Uterus (tissue), 4 donors: ENCODE results near the gene PCDHGA1. TPM values are rescaled to one million over a fixed set of nuclear protein-coding genes. Genes with fewer than 3 reads are reported as not detected.

Experiments
- DNase-seq, 2 donors: peaks; one replicate each; pipeline ENCODE4 v3.0.0-alpha.2; 2019 to 2020
- H3K27ac ChIP-seq, 2 donors: fragments of 200-600 bp; sonication (generic); 1 replicate in 1 of 2; 2 replicates in 1 of 2; pipeline ENCODE4 v1.5.1; 2016 to 2018
- H3K27me3 ChIP-seq, 2 donors: fragments of 200-600 bp; sonication (generic); one replicate each; pipeline ENCODE4 v1.5.1; 2018 to 2019; ENCODE audit warnings: control low read depth in 1 of 2
- H3K36me3 ChIP-seq, 2 donors: fragments of 200-600 bp; sonication (generic); one replicate each; pipeline ENCODE4 v1.5.1; 2019; ENCODE audit warnings: control low read depth in 1 of 2
- H3K4me1 ChIP-seq, 2 donors: fragments of 200-600 bp; sonication (generic); one replicate each; pipeline ENCODE4 v1.5.1; 2018 to 2019; ENCODE audit warnings: control low read depth in 1 of 2
- H3K4me3 ChIP-seq, 2 donors: fragments of 200-600 bp; sonication (generic); 1 replicate in 1 of 2; 2 replicates in 1 of 2; pipeline ENCODE4 v1.5.1; 2018 to 2019; ENCODE audit warnings: mild to moderate bottlenecking in 1 of 2
- H3K9me3 ChIP-seq, 2 donors: fragments of 200-600 bp; sonication (generic); one replicate each; pipeline ENCODE4 v1.5.1; 2019; ENCODE audit warnings: control low read depth in 1 of 2
- CTCF ChIP-seq, 4 experiments: fragments of 200-600 bp in 2 of 4; fragments of 450-650 bp in 2 of 4; sonication (generic) in 2 of 4; IDR thresholded peaks; one replicate each; pipeline ENCODE4 v1.5.1; 2016 to 2019; ENCODE audit warnings: antibody characterized with exemption in 4 of 4, mild to moderate bottlenecking in 2 of 4, moderate library complexity in 1 of 4
- POLR2A ChIP-seq, 2 donors: fragments of 450-650 bp; IDR thresholded peaks; one replicate each; pipeline ENCODE4 v1.6.1; 2016; ENCODE audit warnings: antibody characterized with exemption in 2 of 2, mild to moderate bottlenecking in 1 of 2, moderate library complexity in 1 of 2
- intact Hi-C: fragments of 100-400 bp; cut with DNase I; formaldehyde crosslinking; loops from one replicate; pipeline ENCODE4 v1.15.1; 2023; ENCODE audit warnings: low total_unique reads
- total RNA-seq, 4 donors: library from RNA; depleted of rRNA in 3 of 4; stranded (reverse); fragments of >200 nt in 3 of 4; gene quantifications; one replicate each; pipeline versions ENCODE4 v1.1.0 to v1.2.4, GENCODE V29; 2014 to 2023
- donor health status: DM: yes; HTN: yes; CAD: no.

The PCDHGA1 gene
- total RNA-seq, 4 donors from 2014 or later, result under 0.01 to 3.3 (median 1.5) TPM

GRCh38 chr5:141477815-141478214 is 147.5 kb downstream of the PCDHGA1 start:
- Histone ChIP-seq H3K27ac (peak overlapping the region; percentile 90 to 92), H3K4me3 (peak overlapping the region; percentile 54 to 55)
- TF ChIP-seq CTCF (IDR thresholded peaks at IDR 0.05) (no peak), POLR2A (IDR thresholded peaks at IDR 0.05) (no peak)

GRCh38 chr5:141478321-141478945 is 148.1 kb downstream of the PCDHGA1 start:
- Histone ChIP-seq H3K4me1 (peaks cover 15 to 24% of the 10 kb centered on the region in 2 donors), H3K27ac (peak overlapping the region in 1 of 2 donors; percentile 92), H3K36me3 (no peaks in the 10 kb centered on the region), H3K4me3 (peak overlapping the region; percentile 54 to 55), H3K9me3 (no peaks in the 10 kb centered on the region), H3K27me3 (no peaks in the 10 kb centered on the region)
- TF ChIP-seq POLR2A (IDR thresholded peaks at IDR 0.05), result no peak
- TF ChIP-seq CTCF (IDR thresholded peaks at IDR 0.05), result no peak
- DNase-seq, result peak in 1 of 2 donors; percentile 41
- intact Hi-C loops, result loop anchor here (10.0 kb wide), 1 partner anchor 46 kb away; no protein-coding TSS in a partner anchor

More at GRCh38 chr5:141477815-141478214, 147.5 kb downstream of the PCDHGA1 start:
- no peaks in the 10 kb centered on the region for H3K36me3 ChIP-seq
- no peak for DNase-seq
- intact Hi-C loops, result loop anchor here (10.0 kb wide), 1 partner anchor 47 kb away; no protein-coding TSS in a partner anchor
- H3K9me3 ChIP-seq, result no peaks in the 10 kb centered on the region
- H3K4me1 ChIP-seq, result peaks cover 15 to 24% of the 10 kb centered on the region in 2 donors
- no peaks in the 10 kb centered on the region for H3K27me3 ChIP-seq

- H3K4me1 ChIP-seq, result peaks cover 15 to 24% of the 10 kb centered on the region in 2 donors
- intact Hi-C loops, result loop anchor here (10.0 kb wide), 1 partner anchor 45 kb away; no protein-coding TSS in a partner anchor
- no peaks in the 10 kb centered on the region for H3K9me3 ChIP-seq
- no peaks in the 10 kb centered on the region for H3K36me3 ChIP-seq
- H3K27me3 ChIP-seq, result no peaks in the 10 kb centered on the region
- no peak for DNase-seq
- peak overlapping the region in 1 of 2 donors; percentile 10 for H3K4me3 ChIP-seq
- TF ChIP-seq CTCF (IDR thresholded peaks at IDR 0.05) (no peak), POLR2A (IDR thresholded peaks at IDR 0.05) (no peak)
- H3K27ac ChIP-seq, result no peak overlapping the region
Measured at GRCh38 chr5:141479776-141480175, 149.5 kb downstream of the PCDHGA1 start.

GRCh38 chr5:141483902-141484301 is 153.6 kb downstream of the PCDHGA1 start:
- Histone ChIP-seq H3K4me1 (peaks cover 11 to 12% of the 10 kb centered on the region in 2 donors), H3K27ac (peak overlapping the region in 1 of 2 donors; percentile 2), H3K36me3 (no peaks in the 10 kb centered on the region), H3K4me3 (no peak overlapping the region), H3K9me3 (no peaks in the 10 kb centered on the region), H3K27me3 (no peaks in the 10 kb centered on the region)
- TF ChIP-seq CTCF (IDR thresholded peaks at IDR 0.05), result no peak
- TF ChIP-seq POLR2A (IDR thresholded peaks at IDR 0.05), result no peak
- no peak for DNase-seq
- intact Hi-C loops, result no loop called here

- intact Hi-C loops, result no loop called here
- peak overlapping the region in 1 of 2 donors; percentile 2 for H3K27ac ChIP-seq
- H3K27me3 ChIP-seq, result no peaks in the 10 kb centered on the region
- H3K9me3 ChIP-seq, result no peaks in the 10 kb centered on the region
- TF ChIP-seq POLR2A (IDR thresholded peaks at IDR 0.05) (no peak), CTCF (IDR thresholded peaks at IDR 0.05) (no peak)
- no peak for DNase-seq
- peaks cover 8 to 9% of the 10 kb centered on the region in 2 donors for H3K4me1 ChIP-seq
- H3K4me3 ChIP-seq, result peak overlapping the region; percentile 14 to 36
- H3K36me3 ChIP-seq, result no peaks in the 10 kb centered on the region
Measured at GRCh38 chr5:141484310-141484640, 154.0 kb downstream of the PCDHGA1 start.
